Vagina (tissue), 2 donors: ENCODE results near the gene ARGFX.

ENCODE experiments used
- POLR2A ChIP-seq, 2 donors: fragments of 450-650 bp; IDR thresholded peaks; one replicate each; pipeline ENCODE4 v1.6.1; 2017; ENCODE audit warnings: antibody characterized with exemption in 2 of 2, mild to moderate bottlenecking in 2 of 2, moderate library complexity in 2 of 2
- POLR2AphosphoS5 ChIP-seq, 2 donors: sonication (generic); formaldehyde crosslinking; IDR thresholded peaks; one replicate each; pipeline ENCODE4 v1.9.0; 2017; ENCODE audit warnings: antibody characterized with exemption in 2 of 2, mild to moderate bottlenecking in 2 of 2, low read depth in 1 of 2; ENCODE audit not compliant: insufficient read depth in 1 of 2
- TF ChIP-seq, protein P1 (sequence below), 3 experiments: fragments of 450-650 bp in 2 of 3; fragments of 200-600 bp in 1 of 3; sonication (generic) in 1 of 3; IDR thresholded peaks; one replicate each; pipeline ENCODE4 v1.5.1; 2017 to 2019; ENCODE audit warnings: antibody characterized with exemption in 3 of 3, mild to moderate bottlenecking in 2 of 3, moderate library complexity in 2 of 3

DNA sequence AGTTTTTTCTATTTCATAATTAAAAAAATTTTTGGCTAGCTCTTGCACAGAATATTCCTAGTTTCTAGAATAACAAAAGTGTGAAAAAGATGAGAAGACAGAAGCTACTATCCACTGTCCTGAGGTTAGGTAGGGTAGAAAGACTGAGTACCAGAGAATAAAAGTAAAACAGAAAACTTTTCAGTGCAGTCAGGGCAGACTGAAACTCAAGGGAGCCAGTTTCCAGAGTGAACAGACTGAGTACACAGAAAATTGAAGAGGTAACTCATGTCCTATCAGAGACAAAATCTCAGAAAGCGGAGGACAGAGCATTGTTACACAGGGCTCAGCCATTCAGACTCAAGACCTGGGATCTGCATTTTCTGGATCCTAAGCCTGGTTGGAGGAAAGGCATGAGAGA, 16.7 kb downstream of the ARGFX start:
- no peak for TF ChIP-seq POLR2A (IDR thresholded peaks at IDR 0.05)
- TF ChIP-seq, protein P1, sequence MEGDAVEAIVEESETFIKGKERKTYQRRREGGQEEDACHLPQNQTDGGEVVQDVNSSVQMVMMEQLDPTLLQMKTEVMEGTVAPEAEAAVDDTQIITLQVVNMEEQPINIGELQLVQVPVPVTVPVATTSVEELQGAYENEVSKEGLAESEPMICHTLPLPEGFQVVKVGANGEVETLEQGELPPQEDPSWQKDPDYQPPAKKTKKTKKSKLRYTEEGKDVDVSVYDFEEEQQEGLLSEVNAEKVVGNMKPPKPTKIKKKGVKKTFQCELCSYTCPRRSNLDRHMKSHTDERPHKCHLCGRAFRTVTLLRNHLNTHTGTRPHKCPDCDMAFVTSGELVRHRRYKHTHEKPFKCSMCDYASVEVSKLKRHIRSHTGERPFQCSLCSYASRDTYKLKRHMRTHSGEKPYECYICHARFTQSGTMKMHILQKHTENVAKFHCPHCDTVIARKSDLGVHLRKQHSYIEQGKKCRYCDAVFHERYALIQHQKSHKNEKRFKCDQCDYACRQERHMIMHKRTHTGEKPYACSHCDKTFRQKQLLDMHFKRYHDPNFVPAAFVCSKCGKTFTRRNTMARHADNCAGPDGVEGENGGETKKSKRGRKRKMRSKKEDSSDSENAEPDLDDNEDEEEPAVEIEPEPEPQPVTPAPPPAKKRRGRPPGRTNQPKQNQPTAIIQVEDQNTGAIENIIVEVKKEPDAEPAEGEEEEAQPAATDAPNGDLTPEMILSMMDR (IDR thresholded peaks at IDR 0.05) = no peak
- TF ChIP-seq POLR2AphosphoS5 (IDR thresholded peaks at IDR 0.05; ENCODE audit: insufficient read depth in 1 of 2, low read depth in 1 of 2) = no peak
